Measurements from ENCODE around the gene MSI2.

The MSI2 gene

DNA sequence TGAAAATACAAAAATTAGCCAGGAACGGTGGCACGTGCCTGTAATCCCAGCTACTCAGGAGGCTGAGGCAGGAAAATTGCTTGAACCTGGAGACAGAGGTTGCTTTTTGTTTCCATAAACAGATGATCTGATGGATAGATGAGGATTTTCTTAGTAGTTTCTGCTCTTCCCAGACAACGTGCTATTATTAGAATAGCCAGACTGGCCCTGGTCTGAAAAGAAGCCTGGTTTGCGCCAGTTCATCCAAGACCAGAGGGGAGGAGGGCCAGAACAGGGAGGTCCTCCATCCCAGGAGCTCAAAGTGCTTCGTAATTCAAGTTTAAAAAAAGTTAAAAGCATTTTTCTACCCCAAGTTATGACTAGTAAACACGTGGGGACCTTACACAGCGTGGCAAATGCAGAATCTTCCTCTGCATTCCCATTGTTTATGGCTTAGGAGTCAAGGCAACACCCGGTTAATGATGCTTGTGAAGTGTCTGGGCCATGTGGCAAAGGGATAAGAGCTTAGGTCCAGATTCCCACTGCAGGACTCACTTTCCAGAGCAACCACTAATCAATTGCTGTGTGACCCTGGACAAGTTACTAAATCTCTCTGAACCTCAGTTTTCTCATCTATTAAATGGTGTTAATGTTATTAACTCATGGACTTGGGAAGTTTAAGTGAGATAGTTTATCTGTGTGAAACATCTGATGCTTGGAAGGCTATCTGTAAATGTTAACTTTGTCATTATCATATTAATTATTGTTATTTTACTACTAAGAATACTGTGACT is 283.4 kb downstream of the MSI2 start:
- TF ChIP-seq, protein P1, sequence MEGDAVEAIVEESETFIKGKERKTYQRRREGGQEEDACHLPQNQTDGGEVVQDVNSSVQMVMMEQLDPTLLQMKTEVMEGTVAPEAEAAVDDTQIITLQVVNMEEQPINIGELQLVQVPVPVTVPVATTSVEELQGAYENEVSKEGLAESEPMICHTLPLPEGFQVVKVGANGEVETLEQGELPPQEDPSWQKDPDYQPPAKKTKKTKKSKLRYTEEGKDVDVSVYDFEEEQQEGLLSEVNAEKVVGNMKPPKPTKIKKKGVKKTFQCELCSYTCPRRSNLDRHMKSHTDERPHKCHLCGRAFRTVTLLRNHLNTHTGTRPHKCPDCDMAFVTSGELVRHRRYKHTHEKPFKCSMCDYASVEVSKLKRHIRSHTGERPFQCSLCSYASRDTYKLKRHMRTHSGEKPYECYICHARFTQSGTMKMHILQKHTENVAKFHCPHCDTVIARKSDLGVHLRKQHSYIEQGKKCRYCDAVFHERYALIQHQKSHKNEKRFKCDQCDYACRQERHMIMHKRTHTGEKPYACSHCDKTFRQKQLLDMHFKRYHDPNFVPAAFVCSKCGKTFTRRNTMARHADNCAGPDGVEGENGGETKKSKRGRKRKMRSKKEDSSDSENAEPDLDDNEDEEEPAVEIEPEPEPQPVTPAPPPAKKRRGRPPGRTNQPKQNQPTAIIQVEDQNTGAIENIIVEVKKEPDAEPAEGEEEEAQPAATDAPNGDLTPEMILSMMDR (conservative IDR thresholded peaks at IDR 0.05; ENCODE audit: low read depth, low read length), result no peak

DNA sequence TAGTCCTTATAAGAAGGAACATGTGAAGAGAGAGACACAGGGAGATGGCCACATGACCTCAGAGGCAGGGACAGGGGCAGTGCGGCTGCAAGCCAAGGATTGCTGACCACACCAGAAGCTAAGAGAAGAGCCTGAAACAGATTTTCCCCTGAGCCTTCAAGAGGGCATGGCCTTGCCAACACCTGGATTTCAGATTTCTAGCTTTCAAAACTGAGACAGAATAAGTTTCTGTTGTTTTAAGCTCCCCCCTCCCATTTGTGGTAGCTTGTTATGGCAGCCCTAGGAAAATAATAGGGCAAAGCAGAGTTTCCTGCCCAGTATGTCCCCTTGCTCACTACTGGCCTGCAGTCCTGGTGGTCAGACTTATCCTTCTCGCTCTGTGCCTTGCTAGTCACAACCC is 284.3 kb downstream of the MSI2 start:
- DNase-seq (ENCODE audit: low read depth), result no peak
- H3K4me3 ChIP-seq (ENCODE audit: low read depth, low read length), result no peak overlapping the region
- TF ChIP-seq, protein P1 (conservative IDR thresholded peaks at IDR 0.05; ENCODE audit: low read depth, low read length), result peak; percentile 4

More for the DNA sequence above, 283.4 kb downstream of the MSI2 start:
- no peak for DNase-seq (ENCODE audit: low read depth)
- no peak overlapping the region for H3K4me3 ChIP-seq (ENCODE audit: low read depth, low read length)

DNA sequence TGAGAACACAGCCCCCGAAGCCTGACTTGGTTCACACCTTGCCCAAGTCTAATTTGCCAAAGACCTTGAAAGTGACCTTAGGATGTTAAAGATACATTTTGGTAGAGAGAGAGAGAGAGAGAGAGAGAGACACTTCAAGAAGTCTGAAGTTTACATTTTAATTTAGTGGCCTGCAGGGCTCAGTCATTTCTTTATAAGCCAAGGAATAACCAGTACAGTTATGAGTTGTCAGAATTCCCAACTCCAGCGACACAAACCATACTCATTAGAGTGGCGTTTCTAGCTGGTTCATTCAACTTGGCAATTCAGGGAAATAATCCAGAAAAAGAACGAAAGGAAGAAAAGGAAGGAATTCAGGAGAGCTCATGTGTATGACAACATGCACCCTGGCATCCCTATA is 284.7 kb downstream of the MSI2 start:
- H3K4me3 ChIP-seq (ENCODE audit: low read depth, low read length), result no peak overlapping the region
- DNase-seq (ENCODE audit: low read depth), result no peak
- TF ChIP-seq, protein P1 (conservative IDR thresholded peaks at IDR 0.05; ENCODE audit: low read depth, low read length), result no peak

DNA sequence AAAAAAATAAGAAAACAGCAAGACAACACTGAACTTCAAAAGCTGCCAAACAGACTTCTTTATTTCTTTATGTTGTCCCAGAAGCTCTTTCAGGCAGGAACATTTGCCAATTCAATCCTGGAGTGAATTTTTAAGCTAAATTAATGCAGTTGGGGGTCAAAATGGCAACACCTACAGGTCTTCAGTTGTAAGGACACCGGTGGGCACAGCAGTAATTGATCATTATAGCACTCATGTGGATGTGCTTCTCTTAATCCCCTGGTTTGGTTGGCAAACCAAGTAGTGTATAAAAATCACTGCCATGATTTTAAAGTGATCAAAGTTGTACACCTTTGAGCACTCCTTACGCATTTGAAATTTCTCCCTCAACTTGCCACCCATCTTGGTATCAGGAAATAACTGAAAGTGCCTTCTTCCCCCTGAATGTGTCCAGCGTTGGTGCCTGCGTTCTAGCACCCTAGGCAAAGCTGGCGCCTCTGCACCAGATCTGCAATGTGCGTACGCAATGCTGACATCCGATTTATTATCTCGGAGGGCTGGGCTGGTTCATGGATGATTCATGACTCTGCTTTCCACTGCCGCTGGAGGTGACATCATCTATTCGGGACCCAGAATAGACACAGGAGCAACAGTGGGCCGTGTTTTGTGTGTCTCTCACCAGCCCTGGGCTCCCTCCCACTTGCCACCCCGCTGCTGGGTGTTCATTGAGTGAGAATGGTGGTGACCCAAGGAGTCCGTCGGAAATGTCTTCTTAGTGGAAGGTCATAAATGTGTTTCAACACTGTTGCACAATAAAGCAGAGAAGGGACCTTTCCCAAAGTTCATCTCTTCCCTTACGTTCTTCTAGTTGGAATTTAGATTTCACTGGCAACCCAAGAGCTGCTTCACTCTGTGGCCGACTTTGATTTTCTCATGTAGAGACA is 285.4 kb downstream of the MSI2 start:
- peak; percentile 81 for DNase-seq (ENCODE audit: low read depth)
- TF ChIP-seq, protein P1 (conservative IDR thresholded peaks at IDR 0.05; ENCODE audit: low read depth, low read length), result no peak
- H3K4me3 ChIP-seq (ENCODE audit: low read depth, low read length), result no peak overlapping the region

DNA sequence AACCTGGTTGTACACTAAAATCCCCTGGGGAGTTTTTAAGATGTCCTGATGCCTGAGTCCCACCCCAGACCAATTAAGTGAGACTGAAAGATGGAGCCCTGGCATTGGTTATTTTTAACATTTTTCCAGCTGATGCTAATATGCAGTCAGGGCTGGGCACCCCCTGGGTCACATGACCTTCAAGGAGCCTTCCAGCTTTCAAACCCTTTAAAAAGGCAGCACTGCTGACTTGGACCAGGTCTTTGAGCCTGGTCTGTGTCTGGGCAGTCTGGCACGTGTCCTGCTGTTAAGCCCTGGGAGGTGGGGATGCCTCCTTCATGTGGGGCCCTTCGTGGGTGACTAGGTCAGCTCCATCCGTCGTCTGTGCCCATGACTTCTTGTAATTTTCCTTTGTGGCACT is 286.2 kb downstream of the MSI2 start:
- DNase-seq (ENCODE audit: low read depth), result no peak
- H3K4me3 ChIP-seq (ENCODE audit: low read depth, low read length), result no peak overlapping the region
- TF ChIP-seq, protein P1 (conservative IDR thresholded peaks at IDR 0.05; ENCODE audit: low read depth, low read length), result no peak

DNA sequence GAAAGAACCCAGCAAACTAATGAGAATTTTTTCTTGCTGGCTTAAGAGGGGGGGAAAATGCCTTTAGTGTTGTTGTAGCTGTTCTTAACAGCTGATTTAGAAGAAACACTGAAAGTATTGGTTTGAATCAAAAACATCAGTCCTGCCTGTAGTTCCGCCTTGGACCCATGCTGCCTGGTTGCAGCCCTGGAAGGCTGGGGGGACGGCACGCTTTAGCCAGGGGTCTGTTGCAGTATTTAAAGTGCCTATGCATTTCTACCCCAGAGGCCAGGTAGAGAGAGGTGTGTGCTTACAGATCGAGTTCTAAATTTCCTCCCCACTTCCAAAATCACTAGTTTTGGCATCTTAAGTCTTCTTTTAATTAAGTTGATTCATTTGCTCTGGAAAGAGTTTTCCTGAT is 286.9 kb downstream of the MSI2 start:
- H3K4me3 ChIP-seq (ENCODE audit: low read depth, low read length), result no peak overlapping the region
- DNase-seq (ENCODE audit: low read depth), result no peak
- TF ChIP-seq, protein P1 (conservative IDR thresholded peaks at IDR 0.05; ENCODE audit: low read depth, low read length), result no peak

Measured in choroid plexus epithelial cell (primary cell).